Nephron progenitor cell (in vitro differentiated cells): ENCODE data around the gene PPIP5K1.

Source experiments
- DNase-seq: peaks from one replicate; pipeline ENCODE4 v3.0.0; 2021
- H3K27ac Mint-ChIP-seq: 2 replicates; pipeline ENCODE4 v1.8.0; 2021; ENCODE audit warnings: mild to moderate bottlenecking, moderate library complexity, mixed read lengths
- H3K27me3 Mint-ChIP-seq: 2 replicates; pipeline ENCODE4 v1.8.0; 2021; ENCODE audit warnings: mild to moderate bottlenecking, low read depth, mixed read lengths; ENCODE audit not compliant: poor library complexity
- H3K36me3 Mint-ChIP-seq: 2 replicates; pipeline ENCODE4 v1.8.0; 2021; ENCODE audit warnings: low read depth, mixed read lengths
- H3K4me1 Mint-ChIP-seq: 2 replicates; pipeline ENCODE4 v1.8.0; 2021; ENCODE audit warnings: mixed read lengths
- H3K4me3 Mint-ChIP-seq: 2 replicates; pipeline ENCODE4 v1.8.0; 2021; ENCODE audit warnings: mild to moderate bottlenecking, moderate library complexity, mixed read lengths
- H3K9me3 Mint-ChIP-seq: 2 replicates; pipeline ENCODE4 v1.8.0; 2021; ENCODE audit warnings: mild to moderate bottlenecking, moderate library complexity, mixed read lengths
- CTCF ChIP-seq: fragments of 200-600 bp; sonication (generic); IDR thresholded peaks from 2 replicates; pipeline ENCODE4 v1.5.0; 2021; ENCODE audit warnings: antibody characterized with exemption

The PPIP5K1 gene

GRCh38 chr15:43508421-43508820 is 81.6 kb downstream of the PPIP5K1 start:
- no peak overlapping the region for H3K27ac Mint-ChIP-seq
- no peak for TF ChIP-seq CTCF
- H3K36me3 Mint-ChIP-seq: no peaks in the 10 kb centered on the region
- no peak for DNase-seq
- H3K4me3 Mint-ChIP-seq: peak overlapping the region; percentile 55
- peaks cover 54% of the 10 kb centered on the region for H3K4me1 Mint-ChIP-seq
- H3K27me3 Mint-ChIP-seq: peaks cover 17% of the 10 kb centered on the region
- no peaks in the 10 kb centered on the region for H3K9me3 Mint-ChIP-seq

- no peak overlapping the region for H3K4me3 Mint-ChIP-seq
- H3K27me3 Mint-ChIP-seq: peaks cover 3% of the 10 kb centered on the region
- peaks cover 35% of the 10 kb centered on the region for H3K4me1 Mint-ChIP-seq
- no peaks in the 10 kb centered on the region for H3K36me3 Mint-ChIP-seq
- no peaks in the 10 kb centered on the region for H3K9me3 Mint-ChIP-seq
- DNase-seq: no peak
- no peak overlapping the region for H3K27ac Mint-ChIP-seq
- no peak for TF ChIP-seq CTCF
Measured at GRCh38 chr15:43505738-43506137, 84.3 kb downstream of the PPIP5K1 start.

- no peaks in the 10 kb centered on the region for H3K4me1 Mint-ChIP-seq
- peaks cover 3% of the 10 kb centered on the region for H3K27me3 Mint-ChIP-seq
- no peaks in the 10 kb centered on the region for H3K36me3 Mint-ChIP-seq
- no peak overlapping the region for H3K27ac Mint-ChIP-seq
- H3K9me3 Mint-ChIP-seq: no peaks in the 10 kb centered on the region
- TF ChIP-seq CTCF: no peak
- DNase-seq: no peak
- H3K4me3 Mint-ChIP-seq: no peak overlapping the region
Measured at GRCh38 chr15:43499635-43500034, 90.4 kb downstream of the PPIP5K1 start.

GRCh38 chr15:43498990-43499389 is 91.0 kb downstream of the PPIP5K1 start:
- no peak for DNase-seq
- H3K4me3 Mint-ChIP-seq: no peak overlapping the region
- H3K27me3 Mint-ChIP-seq: peaks cover 3% of the 10 kb centered on the region
- H3K9me3 Mint-ChIP-seq: no peaks in the 10 kb centered on the region
- TF ChIP-seq CTCF: no peak
- no peaks in the 10 kb centered on the region for H3K36me3 Mint-ChIP-seq
- no peak overlapping the region for H3K27ac Mint-ChIP-seq
- H3K4me1 Mint-ChIP-seq: peaks cover 5% of the 10 kb centered on the region

- Mint-ChIP-seq H3K27ac (peak overlapping the region; percentile 100), H3K4me1 (peaks cover 27% of the 10 kb centered on the region), H3K27me3 (no peaks in the 10 kb centered on the region), H3K9me3 (no peaks in the 10 kb centered on the region), H3K36me3 (peaks cover 29% of the 10 kb centered on the region), H3K4me3 (peak overlapping the region; percentile 96)
- no peak for DNase-seq
- TF ChIP-seq CTCF: no peak
Measured at GRCh38 chr15:43493703-43494472, 96.1 kb downstream of the PPIP5K1 start.
